HG03159 (cell line): ENCODE measurements around the gene HCN1.
"Not testable (repeated sequence)": the region's sequence is repeated elsewhere in the genome, so short reads cannot be mapped to it uniquely, and the experiment has no call there.

Experiments used
- ATAC-seq: cut with Tn5 transposase; IDR thresholded peaks from one replicate; pipeline ENCODE4 v1.9.1; 2021; ENCODE audit warnings: mild to moderate bottlenecking, moderate library complexity; ENCODE audit not compliant: unreplicated experiment

The HCN1 gene

GRCh38 chr5:45437752-45438151 lies 258.4 kb downstream of the HCN1 start:
- no peak for ATAC-seq

DNA sequence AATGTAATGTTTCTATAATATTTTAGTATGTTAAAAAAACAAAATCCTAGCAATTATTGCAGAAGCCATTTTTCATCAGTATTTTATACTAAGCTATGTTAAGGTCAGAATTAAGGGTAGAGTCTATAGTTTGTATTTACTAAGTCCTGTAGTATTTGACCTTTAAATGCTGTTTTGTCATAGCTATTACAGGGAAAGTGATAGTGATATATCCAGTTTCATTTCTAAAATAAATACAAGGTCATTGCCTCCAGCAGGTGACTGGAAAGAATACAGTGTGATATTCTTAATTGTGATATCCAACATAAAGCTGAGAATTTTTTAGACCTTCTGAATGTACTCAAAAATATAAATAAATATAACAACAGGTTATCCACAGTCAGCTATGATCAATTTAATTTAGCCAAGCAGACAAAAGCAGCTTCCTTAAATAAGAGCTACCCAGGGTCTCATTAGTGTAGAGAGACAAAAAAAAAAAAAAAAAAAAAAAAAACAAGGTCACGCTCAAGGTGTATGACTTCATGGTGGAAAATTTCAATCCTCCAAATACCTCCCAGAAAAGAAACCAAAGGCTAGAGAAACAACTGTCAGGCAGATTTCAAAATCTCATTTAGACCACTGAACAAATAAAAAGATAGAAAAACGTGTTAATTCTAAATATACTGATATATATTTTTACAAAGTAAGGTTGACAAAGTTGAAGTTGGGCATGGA lies 278.7 kb downstream of the HCN1 start:
- ATAC-seq = no peak

DNA sequence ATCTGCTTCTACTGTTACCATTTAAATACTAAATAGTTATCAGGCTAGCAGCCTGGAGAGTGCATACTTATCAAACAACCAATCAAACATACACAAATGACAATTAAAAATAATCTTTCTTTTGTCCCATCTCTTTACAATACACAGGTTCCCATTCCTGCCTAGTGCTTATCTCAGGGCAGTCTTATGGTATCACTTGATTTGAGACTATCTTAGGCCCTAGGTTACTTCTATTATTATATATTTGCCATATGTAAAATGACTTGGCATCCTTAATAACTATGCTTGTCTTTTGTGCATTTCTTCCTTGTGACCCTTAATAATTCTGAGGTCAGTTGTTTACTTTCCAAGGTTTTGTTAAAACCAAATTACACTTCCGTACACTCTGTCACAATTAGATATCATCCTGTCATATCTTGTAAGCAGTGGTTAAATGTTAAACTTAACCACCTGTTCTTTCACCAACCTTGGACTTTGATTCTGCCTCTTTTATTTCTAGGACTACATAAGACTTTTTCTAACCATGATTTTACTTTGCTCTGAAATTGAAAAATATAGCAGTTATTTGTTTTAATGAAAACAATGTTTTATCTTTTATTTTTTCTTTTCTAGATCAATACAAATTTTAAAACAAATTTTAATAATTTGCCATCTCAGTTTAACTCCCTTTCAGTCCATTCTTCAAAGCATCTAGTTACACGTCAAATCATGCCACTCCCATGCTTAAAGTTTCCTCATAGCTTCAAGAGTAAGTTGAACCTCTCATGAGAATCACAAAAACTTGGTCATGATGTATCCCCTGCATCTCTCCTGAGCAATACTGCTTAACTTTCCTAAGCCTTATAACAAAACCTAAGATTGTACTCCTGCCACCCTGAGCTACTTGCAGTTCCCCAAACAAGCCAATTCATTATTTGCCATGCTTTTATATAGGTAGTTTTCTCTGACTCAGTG lies 281.3 kb downstream of the HCN1 start:
- no peak for ATAC-seq

GRCh38 chr5:45411971-45412612 lies 284.1 kb downstream of the HCN1 start:
- no peak for ATAC-seq

GRCh38 chr5:45410304-45410995 lies 285.7 kb downstream of the HCN1 start:
- ATAC-seq = no peak

DNA sequence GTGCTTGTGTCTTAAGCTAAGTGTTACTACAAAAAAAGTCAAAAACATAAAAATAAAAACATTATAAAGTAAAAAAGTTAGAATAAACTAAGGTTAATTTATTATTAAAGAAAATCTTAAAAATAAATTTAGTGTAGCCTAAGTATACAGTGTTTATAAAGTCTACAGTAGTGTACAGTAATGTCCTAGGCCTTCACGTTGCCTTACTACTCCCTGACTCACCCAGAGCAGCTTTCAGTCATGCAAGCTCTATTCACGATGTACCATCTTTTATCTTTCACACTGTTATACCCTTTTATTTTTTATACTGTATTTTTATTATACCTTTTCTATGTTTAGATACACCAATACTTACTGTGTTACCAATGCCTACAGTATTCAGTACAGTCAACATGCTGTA lies 288.1 kb downstream of the HCN1 start:
- no peak for ATAC-seq

DNA sequence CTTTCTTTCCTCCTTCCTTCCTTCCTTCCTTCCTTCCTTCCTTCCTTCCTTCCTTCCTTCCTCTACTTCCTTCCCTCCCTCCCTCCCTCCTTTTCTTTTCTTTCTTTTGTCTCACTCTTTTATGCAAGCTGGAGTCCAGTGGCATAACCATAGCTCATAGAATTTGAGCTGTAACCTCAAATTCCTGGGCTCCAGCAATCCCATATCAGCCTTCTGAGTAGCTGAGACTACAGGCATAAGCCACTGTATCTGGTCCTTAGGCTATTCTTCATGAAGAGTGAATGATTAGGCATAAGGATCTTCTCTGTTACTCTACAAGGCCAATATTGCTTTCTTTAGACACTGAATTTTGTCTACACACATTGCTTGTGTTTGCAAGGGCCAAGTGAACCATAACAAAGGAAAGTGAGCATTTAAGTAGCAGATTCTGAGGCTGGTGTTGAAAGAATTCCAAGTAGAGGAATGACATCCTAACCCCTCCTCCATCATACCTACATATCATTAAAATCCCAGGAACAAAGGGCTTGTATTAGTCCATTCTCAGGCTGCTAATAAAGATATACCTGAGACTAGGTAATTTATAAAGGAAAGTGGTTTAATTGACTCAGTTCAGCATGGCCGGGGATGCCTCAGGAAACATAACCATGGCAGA lies 293.2 kb downstream of the HCN1 start:
- ATAC-seq = no peak

DNA sequence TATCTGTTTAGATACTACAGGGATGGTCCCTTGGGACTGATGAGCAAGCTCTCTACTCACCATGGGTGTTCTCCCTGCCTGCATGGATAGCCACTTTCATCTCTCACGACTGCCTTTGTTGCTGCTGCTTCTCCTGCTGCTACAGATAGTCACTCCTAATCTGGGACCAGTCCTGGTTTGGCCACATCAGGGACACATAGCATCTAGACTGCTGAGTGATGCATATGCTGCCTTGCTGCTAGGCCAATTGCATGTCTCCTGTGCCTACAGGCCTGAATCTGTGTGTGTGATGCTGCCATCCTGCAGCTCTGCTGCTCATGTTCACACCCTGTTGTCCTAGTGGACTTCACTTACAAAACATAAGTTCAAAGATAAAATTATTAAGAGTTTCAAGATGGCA lies 297.1 kb downstream of the HCN1 start:
- ATAC-seq = no peak

- no peak for ATAC-seq
These were observed 310.7 kb downstream of the HCN1 start for GRCh38 chr5:45385321-45386058.

DNA sequence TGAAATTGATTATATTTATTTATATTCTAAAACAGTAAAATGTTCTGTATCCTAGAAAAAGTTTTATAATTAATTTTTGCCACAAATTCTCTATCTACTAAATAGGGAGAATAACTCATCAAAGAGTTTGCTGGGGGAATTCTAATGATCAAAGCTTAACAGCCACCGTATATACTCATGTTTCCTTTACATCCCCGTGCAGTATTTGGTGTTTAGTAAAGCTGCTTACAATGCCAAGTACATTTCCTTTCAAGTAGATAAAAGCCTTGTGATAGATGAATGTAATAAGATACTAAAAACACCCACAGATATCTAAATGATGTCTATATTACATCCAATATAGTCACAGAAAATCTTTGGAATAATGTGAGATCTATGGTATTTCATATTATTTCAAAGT lies 312.2 kb downstream of the HCN1 start:
- ATAC-seq = no peak

GRCh38 chr5:45382583-45382982 lies 313.6 kb downstream of the HCN1 start:
- no peak for ATAC-seq

- ATAC-seq = no peak
These were observed 319.8 kb downstream of the HCN1 start for GRCh38 chr5:45376417-45376816.

- ATAC-seq = no peak
These were observed 323.6 kb downstream of the HCN1 start for GRCh38 chr5:45372629-45373028.

DNA sequence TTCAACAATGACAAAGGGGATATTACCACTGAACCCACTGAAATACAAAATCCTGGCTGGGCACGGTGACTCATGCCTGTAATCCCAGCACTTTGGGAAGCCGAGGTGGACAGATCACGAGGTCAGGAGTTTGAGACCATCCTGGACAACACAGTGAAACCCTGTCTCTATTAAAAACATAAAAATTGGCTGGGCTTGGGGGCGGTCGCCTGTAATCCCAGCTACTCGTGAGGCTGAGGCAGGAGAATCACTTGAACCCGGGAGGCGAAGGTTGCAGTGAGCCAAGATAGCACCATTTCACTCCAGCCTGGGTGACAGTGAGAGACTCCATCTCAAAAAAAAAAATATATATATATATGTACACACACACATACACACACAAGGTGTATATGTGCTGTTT lies 324.8 kb downstream of the HCN1 start:
- ATAC-seq = not testable (repeated sequence)

GRCh38 chr5:45355189-45355992 lies 340.8 kb downstream of the HCN1 start:
- no peak for ATAC-seq

DNA sequence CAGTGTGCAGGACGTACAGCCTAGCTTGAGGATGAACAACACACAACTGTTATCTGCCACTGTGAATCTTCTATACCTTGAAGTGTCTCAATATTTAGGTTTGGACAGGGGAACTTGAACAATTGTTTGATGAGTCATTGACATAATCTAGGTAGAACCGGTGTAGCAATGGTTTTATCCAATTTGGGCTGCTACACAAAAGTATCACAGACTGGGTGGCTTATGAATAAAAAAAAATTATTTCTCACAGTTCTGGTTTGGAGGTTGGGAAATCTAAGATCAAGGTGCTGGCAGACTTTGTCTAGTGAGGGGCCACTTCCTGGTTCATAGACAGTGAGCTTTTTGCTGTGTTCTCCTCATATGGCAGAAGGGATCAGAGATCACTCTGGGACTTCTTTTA lies 359.7 kb downstream of the HCN1 start:
- no peak for ATAC-seq

GRCh38 chr5:45335978-45336377 lies 360.2 kb downstream of the HCN1 start:
- no peak for ATAC-seq

GRCh38 chr5:45335346-45335745 lies 360.8 kb downstream of the HCN1 start:
- no peak for ATAC-seq

GRCh38 chr5:45334939-45335338 lies 361.2 kb downstream of the HCN1 start:
- no peak for ATAC-seq
